ENCODE results near the gene ELP4.
A peak's percentile ranks its signal among the peaks of the same experiment; 100 is the strongest.

ELP4 gene

GRCh38 chr11:31807799-31808667 lies 298.5 kb downstream of the ELP4 start:
- no peak overlapping the region for H3K4me3 ChIP-seq (ENCODE audit: low read depth, low read length)
- no peak for DNase-seq (ENCODE audit: low read depth)
- TF ChIP-seq CTCF (IDR thresholded peaks at IDR 0.05; ENCODE audit: control insufficient read depth, extremely low read depth, insufficient read depth), result no peak

- no peak overlapping the region for H3K4me3 ChIP-seq (ENCODE audit: low read depth, low read length)
- TF ChIP-seq CTCF (IDR thresholded peaks at IDR 0.05; ENCODE audit: control insufficient read depth, extremely low read depth, insufficient read depth), result no peak
- no peak for DNase-seq (ENCODE audit: low read depth)
Measured at GRCh38 chr11:31808721-31809540, 299.4 kb downstream of the ELP4 start.

- no peak for DNase-seq (ENCODE audit: low read depth)
- no peak overlapping the region for H3K4me3 ChIP-seq (ENCODE audit: low read depth, low read length)
- no peak for TF ChIP-seq CTCF (IDR thresholded peaks at IDR 0.05; ENCODE audit: control insufficient read depth, extremely low read depth, insufficient read depth)
Measured at GRCh38 chr11:31809541-31809856, 299.9 kb downstream of the ELP4 start.

- no peak for TF ChIP-seq CTCF (IDR thresholded peaks at IDR 0.05; ENCODE audit: control insufficient read depth, extremely low read depth, insufficient read depth)
- peak overlapping the region; percentile 33 for H3K4me3 ChIP-seq (ENCODE audit: low read depth, low read length)
- no peak for DNase-seq (ENCODE audit: low read depth)
Measured at GRCh38 chr11:31809857-31810778, 300.6 kb downstream of the ELP4 start.

DNA sequence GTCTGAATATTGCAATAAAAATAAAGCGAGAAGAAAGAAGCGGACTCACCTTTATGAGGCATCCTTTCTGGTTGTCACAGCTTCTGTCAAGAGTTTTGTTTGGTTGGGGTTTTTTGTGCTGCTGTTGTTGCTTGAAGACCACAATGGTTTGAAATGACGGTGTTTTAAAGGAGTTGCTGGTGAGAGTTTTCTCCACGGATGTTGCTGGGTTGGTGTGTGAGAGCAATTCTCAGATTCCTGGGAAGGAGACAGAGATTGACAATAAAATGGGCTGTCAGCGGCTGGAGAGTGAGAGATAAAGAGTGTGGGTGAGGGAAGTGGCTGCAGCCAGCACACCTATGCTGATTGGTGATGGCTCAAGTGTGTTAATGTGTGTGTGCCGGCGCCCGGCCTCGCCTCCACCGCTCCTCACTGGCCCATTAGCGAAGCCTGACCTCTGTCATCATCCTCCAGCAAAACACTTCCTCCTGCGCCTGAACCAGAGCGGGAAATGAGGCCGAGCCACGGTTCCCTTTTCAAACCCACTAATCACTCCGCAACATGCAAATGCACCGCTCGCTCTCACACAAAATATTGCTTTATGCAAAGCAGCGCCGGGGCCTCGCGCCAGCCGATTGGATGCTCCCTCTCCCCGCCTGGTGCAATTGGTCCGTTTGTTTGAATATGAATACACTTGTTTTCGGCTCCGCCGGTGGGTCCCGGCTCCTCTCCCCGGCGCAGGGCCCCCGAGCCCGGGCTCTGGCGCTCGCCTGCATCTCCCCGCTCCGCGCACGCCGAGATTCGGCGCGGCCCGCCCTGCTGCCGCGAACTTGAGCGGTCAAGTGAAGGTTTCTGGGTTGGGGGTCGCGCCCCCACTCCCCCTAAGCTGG lies 301.4 kb downstream of the ELP4 start, which contains the start of gene PAX6:
Gene PAX6 (minus strand): TSS at position 544 of the 869 bp plus-strand sequence. CDS start 4,911 bp downstream, outside the sequence.
- TF ChIP-seq CTCF (IDR thresholded peaks at IDR 0.05; ENCODE audit: control insufficient read depth, extremely low read depth, insufficient read depth), result no peak
- no peak for DNase-seq (ENCODE audit: low read depth)
- peak within 1 kb of the TSS; percentile 33 for H3K4me3 ChIP-seq (ENCODE audit: low read depth, low read length)
